Endothelial cell of umbilical vein (primary cell): Measurements from ENCODE around the gene SLC4A2. TPM values are rescaled to one million over a fixed set of nuclear protein-coding genes. Genes with fewer than 3 reads are reported as not detected.

Source experiments
- BruUV-seq: library from RNA; stranded (reverse); fragments of 400-500 nt; replicated peaks from 2 replicates; lab custom pipeline; 2021; lab: Mats Ljungman, UMichigan
- CTCF ChIA-PET: fragments of 300-600, 350-600 bp; sonication (Branson Sonifier 250); formaldehyde crosslinking; loops from one replicate; lab custom pipeline; 2021; ENCODE audit warnings: antibody characterized with exemption, inconsistent platforms; lab: Charles Lee
- POLR2A ChIA-PET: fragments of 300-600, 350-600 bp; sonication (Branson Sonifier 250); formaldehyde crosslinking; loops from one replicate; lab custom pipeline; 2021; ENCODE audit warnings: antibody characterized with exemption, inconsistent platforms; lab: Charles Lee
- DNase-seq: peaks from one replicate; pipeline ENCODE4 v3.0.0-alpha.2; 2011; ENCODE audit warnings: low read depth, low spot score
- FAIRE-seq: peaks from 2 replicates; lab custom pipeline; 2011; peaks lifted over from hg19 to GRCh38; lab: Jason Lieb, UNC
- H2AFZ ChIP-seq: 2 replicates; pipeline ENCODE4 v1.6.0; 2012; ENCODE audit warnings: low read depth, low read length, control low read depth, inconsistent platforms
- H3K27ac ChIP-seq: 2 replicates; pipeline ENCODE4 v1.5.1; 2011; ENCODE audit warnings: low read depth, mild to moderate bottlenecking, control low read depth, low read length, moderate library complexity; ENCODE audit not compliant: insufficient read depth
- H3K27me3 ChIP-seq, 2 experiments: 2 replicates each; pipeline versions ENCODE4 v1.6.0 to v1.6.1; 2011; ENCODE audit warnings: low read length in 2 of 2, mixed read lengths in 1 of 2; ENCODE audit not compliant: control insufficient read depth in 2 of 2, insufficient read depth in 2 of 2
- H3K36me3 ChIP-seq, 2 experiments: 2 replicates in 1 of 2; 3 replicates in 1 of 2; pipeline ENCODE4 v1.5.1; 2011; ENCODE audit warnings: low read length in 2 of 2, mild to moderate bottlenecking in 1 of 2, moderate library complexity in 1 of 2; ENCODE audit not compliant: control insufficient read depth in 2 of 2, insufficient read depth in 2 of 2; ENCODE audit errors: extremely low read depth in 1 of 2
- H3K4me1 ChIP-seq: 3 replicates; pipeline ENCODE4 v1.5.1; 2011; ENCODE audit warnings: mild to moderate bottlenecking, low read length; ENCODE audit not compliant: control insufficient read depth, insufficient read depth; ENCODE audit errors: extremely low read depth
- H3K4me2 ChIP-seq: 2 replicates; pipeline ENCODE4 v1.6.1; 2011; ENCODE audit warnings: low read length, control low read depth, mixed read lengths; ENCODE audit not compliant: insufficient read depth
- H3K4me3 ChIP-seq, 3 experiments: fragments of 200-600 bp in 1 of 3; sonication (generic), shearing (Covaris generic) in 1 of 3; replicated peaks in 1 of 3; 2 replicates each; pipeline ENCODE4 v1.5.1; 2011 to 2016; ENCODE audit warnings: control low read depth in 3 of 3, low read length in 3 of 3, mild to moderate bottlenecking in 2 of 3, inconsistent platforms in 1 of 3, low read depth in 1 of 3, moderate library complexity in 1 of 3; ENCODE audit not compliant: insufficient read depth in 1 of 3
- H3K79me2 ChIP-seq: 2 replicates; pipeline ENCODE4 v1.6.0; 2012; ENCODE audit warnings: low read length, inconsistent platforms; ENCODE audit not compliant: control insufficient read depth, insufficient read depth
- H3K9ac ChIP-seq: replicated peaks from 2 replicates; pipeline ENCODE3; 2011; ENCODE audit warnings: low read length, control low read depth; ENCODE audit not compliant: insufficient read depth; ENCODE audit errors: extremely low read depth
- H3K9me1 ChIP-seq: replicated peaks from 3 replicates; pipeline ENCODE4 v1.6.0; 2011; ENCODE audit warnings: mild to moderate bottlenecking, low read length; ENCODE audit not compliant: control insufficient read depth, insufficient read depth; ENCODE audit errors: extremely low read depth
- H3K9me3 ChIP-seq: replicated peaks from 2 replicates; pipeline ENCODE4 v1.5.1; 2012; ENCODE audit warnings: low read length, inconsistent platforms; ENCODE audit not compliant: control insufficient read depth, insufficient read depth
- H4K20me1 ChIP-seq: replicated peaks from 2 replicates; pipeline ENCODE3; 2011; ENCODE audit warnings: mild to moderate bottlenecking, low read length; ENCODE audit not compliant: control insufficient read depth, insufficient read depth; ENCODE audit errors: extremely low read depth
- EZH2 ChIP-seq: IDR thresholded peaks from 2 replicates; pipeline ENCODE4 v1.6.1; 2012; ENCODE audit warnings: borderline replicate concordance, low read depth, mild to moderate bottlenecking, moderate library complexity, low read length, inconsistent platforms; ENCODE audit not compliant: severe bottlenecking
- FOS ChIP-seq: IDR thresholded peaks from 2 replicates; pipeline ENCODE4 v1.6.1; 2011; ENCODE audit warnings: mild to moderate bottlenecking, low read length, moderate library complexity, borderline replicate concordance; ENCODE audit not compliant: insufficient read depth
- GATA2 ChIP-seq: IDR thresholded peaks from 2 replicates; pipeline ENCODE4 v1.7.0; 2011; ENCODE audit warnings: low read depth, mild to moderate bottlenecking, moderate library complexity, mixed read lengths, low read length; ENCODE audit not compliant: insufficient read length, insufficient read depth
- JUN ChIP-seq: IDR thresholded peaks from 2 replicates; pipeline ENCODE4 v1.6.1; 2011; ENCODE audit warnings: borderline replicate concordance, low read depth; ENCODE audit not compliant: insufficient read length, insufficient read depth
- MAX ChIP-seq: IDR thresholded peaks from 2 replicates; pipeline ENCODE4 v1.6.1; 2011; ENCODE audit not compliant: insufficient read depth, insufficient read length
- MYC ChIP-seq: IDR thresholded peaks from one replicate; pipeline ENCODE4 v1.6.1; 2011; ENCODE audit warnings: mild to moderate bottlenecking, low read depth, low read length
- POLR2A ChIP-seq: IDR thresholded peaks from 2 replicates; pipeline ENCODE4 v1.6.1; 2012; ENCODE audit warnings: low read depth, mild to moderate bottlenecking, control low read depth, low read length
- POLR2AphosphoS5 ChIP-seq: IDR thresholded peaks from 2 replicates; pipeline ENCODE4 v1.6.1; 2012; ENCODE audit warnings: low read depth, mild to moderate bottlenecking, control low read depth, low read length, moderate library complexity; ENCODE audit not compliant: insufficient read depth
- dilution Hi-C: fragments of 300-500 bp; cut with MboI; formaldehyde crosslinking; loops from one replicate; pipeline ENCODE4 v1.15.0; 2019; ENCODE audit warnings: low sequenced_read_pairs; ENCODE audit not compliant: extremely low pct_ligation_motif_present
- intact Hi-C: fragments of 100-400 bp; cut with micrococcal nuclease; formaldehyde crosslinking; loops from one replicate; pipeline ENCODE4 v1.10.0; 2022
- polyA plus RNA-seq, 4 experiments: library from polyadenylated mRNA; depleted of rRNA in 3 of 4; stranded (reverse) in 3 of 4; unstranded in 1 of 4; fragments of >200 nt; gene quantifications; 2 replicates each; pipeline versions ENCODE4 v1.2.1 to v1.2.3, GENCODE V29; 2011 to 2012; ENCODE audit warnings: missing spikeins in 1 of 4
- total RNA-seq: library from RNA; stranded (reverse); gene quantifications from 2 replicates; pipeline ENCODE4 v1.2.3, GENCODE V29; 2021
- TF ChIP-seq, protein P1 (sequence below), 2 donors: IDR thresholded peaks; 1 replicate in 1 of 2; 2 replicates in 1 of 2; pipeline ENCODE4 v1.5.1; 2011; ENCODE audit warnings: low read length in 2 of 2, mild to moderate bottlenecking in 2 of 2, moderate library complexity in 2 of 2, control low read depth in 1 of 2, inconsistent platforms in 1 of 2, low read depth in 1 of 2; ENCODE audit not compliant: insufficient read depth in 1 of 2; ENCODE audit errors: extremely low read depth in 1 of 2

SLC4A2 gene
- total and polyA plus RNA-seq, 2 donors (not counting 3 experiments of a cell fraction or from before 2014, with no cell fraction given), result 108 to 172 TPM

GRCh38 chr7:151078233-151079040, 19.0 kb downstream of the SLC4A2 start:
- no peak overlapping the region for H3K4me2 ChIP-seq

More at GRCh38 chr7:151078233-151079040, 19.0 kb downstream of the SLC4A2 start:
- no peaks in the 10 kb centered on the region for H3K9me3 ChIP-seq
- H4K20me1 ChIP-seq, result no peaks in the 10 kb centered on the region
- no peak for FAIRE-seq
- H3K27me3 ChIP-seq, result no peaks in the 10 kb centered on the region
- no peaks in the 10 kb centered on the region for H3K9me1 ChIP-seq
- H3K9ac ChIP-seq, result no peak overlapping the region
- dilution Hi-C loops, result no loop called here
- CTCF ChIA-PET, result interaction anchor here (0.8 to 3.0 kb wide), 5 partner anchors 30 to 180 kb away, joined by 3 to 12 read pairs (median 4); no protein-coding TSS in a partner anchor
- DNase-seq, result no peak
- TF ChIP-seq POLR2A (no peak), EZH2 (no peak), MAX (no peak), GATA2 (no peak), MYC (no peak), JUN (no peak), POLR2AphosphoS5 (no peak), FOS (no peak)
- TF ChIP-seq, protein P1, sequence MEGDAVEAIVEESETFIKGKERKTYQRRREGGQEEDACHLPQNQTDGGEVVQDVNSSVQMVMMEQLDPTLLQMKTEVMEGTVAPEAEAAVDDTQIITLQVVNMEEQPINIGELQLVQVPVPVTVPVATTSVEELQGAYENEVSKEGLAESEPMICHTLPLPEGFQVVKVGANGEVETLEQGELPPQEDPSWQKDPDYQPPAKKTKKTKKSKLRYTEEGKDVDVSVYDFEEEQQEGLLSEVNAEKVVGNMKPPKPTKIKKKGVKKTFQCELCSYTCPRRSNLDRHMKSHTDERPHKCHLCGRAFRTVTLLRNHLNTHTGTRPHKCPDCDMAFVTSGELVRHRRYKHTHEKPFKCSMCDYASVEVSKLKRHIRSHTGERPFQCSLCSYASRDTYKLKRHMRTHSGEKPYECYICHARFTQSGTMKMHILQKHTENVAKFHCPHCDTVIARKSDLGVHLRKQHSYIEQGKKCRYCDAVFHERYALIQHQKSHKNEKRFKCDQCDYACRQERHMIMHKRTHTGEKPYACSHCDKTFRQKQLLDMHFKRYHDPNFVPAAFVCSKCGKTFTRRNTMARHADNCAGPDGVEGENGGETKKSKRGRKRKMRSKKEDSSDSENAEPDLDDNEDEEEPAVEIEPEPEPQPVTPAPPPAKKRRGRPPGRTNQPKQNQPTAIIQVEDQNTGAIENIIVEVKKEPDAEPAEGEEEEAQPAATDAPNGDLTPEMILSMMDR (IDR thresholded peaks at IDR 0.05; ENCODE audit: extremely low read depth in 1 of 2, insufficient read depth in 1 of 2, low read depth in 1 of 2, low read length in 2 of 2), result no peak
- H3K36me3 ChIP-seq, result peaks cover 2 to 23% of the 10 kb centered on the region in 2 experiments
- intact Hi-C loops, result no loop called here
- no peak overlapping the region for H3K27ac ChIP-seq
- no peak overlapping the region for H2AFZ ChIP-seq
- BruUV-seq, result no TSS peak
- peaks cover 30% of the 10 kb centered on the region for H3K4me1 ChIP-seq
- POLR2A ChIA-PET, result no interaction called here
- H3K4me3 ChIP-seq, result no peak overlapping the region
- peaks cover 28% of the 10 kb centered on the region for H3K79me2 ChIP-seq
